K562 (cell line): ENCODE results near the gene SZT2. TPM values are rescaled to one million over a fixed set of nuclear protein-coding genes. Genes with fewer than 3 reads are reported as not detected.

Source experiments
- ATAC-seq: fragments of 200-7000 bp; cut with Tn5 transposase; 3 replicates; pipeline ENCODE4 v1.9.1; 2020; ENCODE audit warnings: moderate library complexity
- BruUV-seq: library from RNA; stranded (reverse); fragments of 400-500 nt; replicated peaks from 2 replicates; lab custom pipeline; 2021; lab: Mats Ljungman, UMichigan
- CTCF ChIA-PET: fragments of 300-600 bp; formaldehyde crosslinking; extraction: SDS; loops from one replicate; lab custom pipeline; 2021; ENCODE audit warnings: low intra/inter-chr PET ratio; lab: Yijun Ruan, JAX
- POLR2A ChIA-PET: fragments of 300-600, 350-650 bp; sonication (Branson Sonifier 250); formaldehyde crosslinking; extraction: SDS; loops from one replicate; lab custom pipeline; 2021; ENCODE audit warnings: antibody characterized with exemption, inconsistent platforms; lab: Yijun Ruan, JAX
- DNase-seq, 4 experiments: peaks; one replicate each; pipeline versions ENCODE4 v3.0.0 to v3.0.0-alpha.2; 2011 to 2018; ENCODE audit warnings: low spot score in 3 of 4, mixed read lengths in 3 of 4; ENCODE audit errors: extremely low read depth in 1 of 4
- FAIRE-seq: peaks from 2 replicates; lab custom pipeline; 2011; peaks lifted over from hg19 to GRCh38; lab: Jason Lieb, UNC
- H2AFZ ChIP-seq: 2 replicates; pipeline ENCODE4 v1.6.0; 2011; ENCODE audit warnings: low read depth, low read length, control low read depth, inconsistent platforms
- H3K27ac ChIP-seq: fragments of 200-600 bp; 3 replicates; pipeline ENCODE4 v1.8.0; 2011; ENCODE audit warnings: low read depth, mild to moderate bottlenecking, control low read depth, inconsistent platforms, low read length, moderate library complexity, mixed read lengths; ENCODE audit errors: extremely low read depth
- H3K27me3 ChIP-seq, 2 experiments: fragments of 300-600 bp in 1 of 2; 2 replicates in 1 of 2; 3 replicates in 1 of 2; pipeline versions ENCODE4 v1.6.0 to v1.8.0; 2011; ENCODE audit warnings: inconsistent platforms in 2 of 2, low read length in 2 of 2, mild to moderate bottlenecking in 1 of 2, mixed read lengths in 1 of 2, moderate library complexity in 1 of 2; ENCODE audit not compliant: control insufficient read depth in 2 of 2, insufficient read depth in 2 of 2
- H3K36me3 ChIP-seq: fragments of 300-600 bp; 3 replicates; pipeline ENCODE4 v1.8.0; 2011; ENCODE audit warnings: mild to moderate bottlenecking, low read length, inconsistent platforms; ENCODE audit not compliant: control insufficient read depth, insufficient read depth
- H3K4me1 ChIP-seq, 2 experiments: fragments of 200-600 bp in 1 of 2; replicated peaks in 1 of 2; 2 replicates in 1 of 2; 3 replicates in 1 of 2; pipeline versions ENCODE4 v1.5.1 to v1.8.0; 2011; ENCODE audit warnings: inconsistent platforms in 2 of 2, low read length in 2 of 2, mild to moderate bottlenecking in 1 of 2, mixed read lengths in 1 of 2, moderate library complexity in 1 of 2; ENCODE audit not compliant: control insufficient read depth in 2 of 2, insufficient read depth in 2 of 2
- H3K4me2 ChIP-seq: 2 replicates; pipeline ENCODE4 v1.6.1; 2011; ENCODE audit warnings: low read length, control low read depth, inconsistent platforms, mixed read lengths; ENCODE audit not compliant: insufficient read depth
- H3K4me3 ChIP-seq: fragments of 200-600 bp; sonication (generic), shearing (Covaris generic); 2 replicates; pipeline ENCODE4 v1.5.1; 2016; ENCODE audit warnings: control low read depth, inconsistent platforms
- H3K79me2 ChIP-seq: fragments of 200-600 bp; 3 replicates; pipeline ENCODE4 v1.8.0; 2011; ENCODE audit warnings: low read length, inconsistent platforms; ENCODE audit not compliant: control insufficient read depth, insufficient read depth
- H3K9ac ChIP-seq, 2 experiments: 2 replicates each; pipeline versions ENCODE4 v1.6.0 to v1.6.1; 2011; ENCODE audit warnings: low read depth in 2 of 2, low read length in 2 of 2, control low read depth in 1 of 2, inconsistent platforms in 1 of 2, mild to moderate bottlenecking in 1 of 2, mixed read lengths in 1 of 2; ENCODE audit not compliant: insufficient read depth in 1 of 2
- H3K9me1 ChIP-seq: one replicate; pipeline ENCODE4 v1.6.0; 2011; ENCODE audit warnings: inconsistent platforms, mild to moderate bottlenecking, low read length, moderate library complexity; ENCODE audit not compliant: control insufficient read depth, insufficient read depth
- H3K9me3 ChIP-seq: replicated peaks from 2 replicates; pipeline ENCODE4 v1.5.1; 2011; ENCODE audit warnings: low read depth, low read length, inconsistent platforms; ENCODE audit not compliant: control insufficient read depth, insufficient read depth
- H4K20me1 ChIP-seq: replicated peaks from 2 replicates; pipeline ENCODE4 v1.6.1; 2011; ENCODE audit warnings: low read length, inconsistent platforms, mixed read lengths; ENCODE audit not compliant: control insufficient read depth, insufficient read depth
- EGR1 ChIP-seq: fragments of 450-650 bp; conservative IDR thresholded peaks from 2 replicates; pipeline ENCODE4 v1.6.1; 2017; ENCODE audit warnings: mild to moderate bottlenecking
- FIP1L1 ChIP-seq: fragments of 200-400 bp; formaldehyde crosslinking; IDR thresholded peaks from 2 replicates; pipeline ENCODE4 v1.6.1; 2018; ENCODE audit warnings: mild to moderate bottlenecking, low read depth, low read length; ENCODE audit not compliant: poor library complexity, severe bottlenecking
- MYNN ChIP-seq, 2 experiments: sonication (generic); formaldehyde crosslinking in 1 of 2; IDR thresholded peaks; 2 replicates each; pipeline versions ENCODE4 v1.5.0 to v1.6.1; 2016 to 2020; ENCODE audit warnings: antibody characterized with exemption in 1 of 2, missing genetic modification reagents in 1 of 2
- ZBTB11 ChIP-seq, 3 experiments: fragments of 200-800 bp in 1 of 3; fragments of 250-450 bp in 1 of 3; fragments of 450-650 bp in 1 of 3; sonication (Bioruptor Pico) in 1 of 3; sonication (Bioruptor generic) in 1 of 3; formaldehyde crosslinking in 1 of 3; IDR thresholded peaks; 2 replicates each; pipeline versions ENCODE4 v1.6.1 to v1.8.0; 2016 to 2022; ENCODE audit warnings: mild to moderate bottlenecking in 2 of 3, missing genetic modification characterization in 2 of 3, missing compliant biosample characterization in 1 of 3, moderate library complexity in 1 of 3
- ZBTB7A ChIP-seq: IDR thresholded peaks from 2 replicates; pipeline ENCODE4 v1.6.1; 2011; ENCODE audit warnings: low read depth, mild to moderate bottlenecking, low read length, moderate library complexity, borderline replicate concordance; ENCODE audit not compliant: control insufficient read depth
- ZNF184 ChIP-seq: sonication (generic); formaldehyde crosslinking; IDR thresholded peaks from 2 replicates; pipeline ENCODE4 v1.5.0; 2020; ENCODE audit warnings: missing genetic modification reagents
- WGBS: fragments of 100-300 bp; shearing (Covaris generic); methylation state at CpG from one replicate; pipeline ENCODE4 v1.1.6; 2016; ENCODE audit warnings: low coverage, mixed read lengths; ENCODE audit not compliant: insufficient coverage; ENCODE audit errors: missing lambda C conversion rate; 5-methylcytosine and 5-hydroxymethylcytosine counted together
- in situ Hi-C: fragments of 300-500 bp; cut with MboI; formaldehyde crosslinking; loops from 4 replicates; pipeline ENCODE4 v1.15.0; 2018; ENCODE audit warnings: inconsistent platforms, mixed read lengths
- intact Hi-C: fragments of 100-400 bp; cut with micrococcal nuclease; formaldehyde crosslinking; loops from 2 replicates; pipeline ENCODE4 v1.14.2; 2022
- polyA plus RNA-seq, 8 experiments: library from polyadenylated mRNA; depleted of rRNA in 4 of 8; stranded (reverse) in 5 of 8; unstranded in 3 of 8; fragments of >200 nt; fragmentation: Nextera tagmentation in 2 of 8; fragmentation: Illumina TruSeq in 1 of 8; extraction: Ambion mirVana in 2 of 8; extraction: Trizol in 1 of 8; gene quantifications; 2 replicates each; pipeline versions ENCODE4 v1.2.1 to v1.2.3, GENCODE V29; 2011 to 2014; ENCODE audit warnings: inconsistent platforms in 1 of 8, missing spikeins in 1 of 8
- total RNA-seq, 7 experiments: library from RNA; depleted of rRNA in 6 of 7; stranded (reverse); fragments of >200 nt in 6 of 7; fragmentation: Illumina TruSeq in 2 of 7; extraction: Trizol in 2 of 7; gene quantifications; 2 replicates each; pipeline versions ENCODE4 v1.2.1 to v1.2.3, GENCODE V29; 2011 to 2021; ENCODE audit warnings: low replicate concordance in 1 of 7

SZT2 gene
- total and polyA plus RNA-seq, 9 of the 15 experiments (the other 6 are each of a cell fraction or from before 2014, with no cell fraction given), result 0.88 to 31.0 (median 12.8) TPM

- ChIA-PET POLR2A (interaction anchor here (0.6 to 1.6 kb wide), 3 partner anchors 8 to 16 kb away, joined by 4 to 5 read pairs (median 5); no protein-coding TSS in a partner anchor), CTCF (no interaction called here)
- in situ Hi-C loops, result no loop called here
- intact Hi-C loops, result no loop called here
- no TSS peak for BruUV-seq
- TF ChIP-seq ZBTB7A (peak; percentile 70; the same call in 1 of the 2 replicates), EGR1 (0 out of 2 replicates have a peak, but pooled peaks have one; percentile 20), ZNF184 (CRISPR knock-in tag) (no peak), ZBTB11 (CRISPR knock-in tag; IDR thresholded peaks at IDR 0.05) (0 out of 6 replicates have a peak, but pooled peaks of 1 of the 3 experiments have one; percentile 10), MYNN (IDR thresholded peaks at IDR 0.05) (0 out of 2 replicates have a peak, but pooled peaks have one; percentile 11), MYNN (CRISPR knock-in tag; IDR thresholded peaks at IDR 0.05) (no peak), FIP1L1 (no peak)
- Histone ChIP-seq H2AFZ (no peak overlapping the region), H3K9me1 (peaks cover 12% of the 10 kb centered on the region), H3K36me3 (peaks cover 48% of the 10 kb centered on the region), H4K20me1 (peaks cover 10% of the 10 kb centered on the region), H3K27ac (no peak overlapping the region), H3K4me2 (peak overlapping the region; percentile 93), H3K79me2 (peaks cover 47% of the 10 kb centered on the region), H3K9ac (peak overlapping the region; percentile 76 to 97; a peak in 3 of 4 replicates), H3K4me1 (peaks cover 34 to 47% of the 10 kb centered on the region in 2 experiments), H3K4me3 (peak overlapping the region; percentile 64), H3K27me3 (no peaks in the 10 kb centered on the region), H3K9me3 (no peaks in the 10 kb centered on the region)
- DNase-seq (peak; percentile 50 to 74 (median 61)), ATAC-seq (peak; percentile 19), FAIRE-seq (no peak)
- whole genome bisulfite sequencing, result 25% methylated on average over 7 of the region's 11 CpGs
These were observed 23.5 kb upstream of the SZT2 start for GRCh38 chr1:43366179-43366578.
